LNCaP clone FGC (cell line): ENCODE results near the gene FITM2.

Source experiments
- DNase-seq: peaks from one replicate; pipeline ENCODE4 v3.0.0-alpha.2; 2011; ENCODE audit warnings: low read depth
- H3K4me3 ChIP-seq: 2 replicates; pipeline ENCODE4 v1.5.1; 2011; ENCODE audit warnings: mild to moderate bottlenecking, low read depth, low read length, control low read depth
- CTCF ChIP-seq: IDR thresholded peaks from 2 replicates; pipeline ENCODE4 v1.5.1; 2012; ENCODE audit warnings: mild to moderate bottlenecking; ENCODE audit not compliant: control insufficient read depth, insufficient read depth; ENCODE audit errors: extremely low read depth

Gene FITM2

GRCh38 chr20:44254073-44254472 lies 56.9 kb downstream of the FITM2 start:
- no peak for TF ChIP-seq CTCF
- no peak for DNase-seq

GRCh38 chr20:44253528-44253927 lies 57.5 kb downstream of the FITM2 start:
- DNase-seq = no peak
- no peak for TF ChIP-seq CTCF
- no peak overlapping the region for H3K4me3 ChIP-seq

More at GRCh38 chr20:44254073-44254472, 56.9 kb downstream of the FITM2 start:
- no peak overlapping the region for H3K4me3 ChIP-seq
